Measurements from ENCODE around the gene TNFSF9. TPM values are rescaled to one million over a fixed set of nuclear protein-coding genes. Genes with fewer than 3 reads are reported as not detected.
A peak's percentile ranks its signal among the peaks of the same experiment; 100 is the strongest.

The TNFSF9 gene
- total RNA-seq, 4 donors from 2014 or later: 6.3 to 21.6 (median 17.8) TPM

DNA sequence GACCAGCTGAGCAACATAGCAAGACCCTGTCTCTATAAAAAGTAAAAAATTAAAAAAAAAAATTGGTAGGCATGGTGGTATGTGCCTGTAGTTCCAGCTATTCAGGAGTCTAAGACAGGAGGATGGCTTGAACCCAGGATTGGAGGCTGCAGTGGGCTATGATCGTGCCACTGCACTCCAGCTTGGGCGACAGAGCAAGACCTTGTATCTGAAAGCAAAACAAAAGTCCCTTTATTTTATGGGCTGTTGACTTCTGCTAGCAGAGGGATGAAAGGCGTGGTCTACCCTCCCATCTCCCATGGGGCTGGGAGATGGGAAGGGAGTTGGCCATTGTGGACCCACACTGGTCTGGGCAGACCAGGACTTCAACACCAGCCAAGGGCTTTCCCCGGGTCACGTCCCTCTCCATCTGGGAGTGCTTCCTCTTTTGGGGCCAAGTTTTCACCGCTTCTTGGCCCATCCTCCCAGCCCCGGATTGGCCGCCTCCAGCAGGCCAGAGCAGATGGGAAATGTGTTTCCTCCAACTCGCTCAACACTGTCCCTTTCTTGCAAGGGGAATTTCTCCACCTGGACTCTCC lies 2.2 kb upstream of the TNFSF9 start:
- no peak for TF ChIP-seq POLR2A (IDR thresholded peaks at IDR 0.05)
- TF ChIP-seq, protein P1, sequence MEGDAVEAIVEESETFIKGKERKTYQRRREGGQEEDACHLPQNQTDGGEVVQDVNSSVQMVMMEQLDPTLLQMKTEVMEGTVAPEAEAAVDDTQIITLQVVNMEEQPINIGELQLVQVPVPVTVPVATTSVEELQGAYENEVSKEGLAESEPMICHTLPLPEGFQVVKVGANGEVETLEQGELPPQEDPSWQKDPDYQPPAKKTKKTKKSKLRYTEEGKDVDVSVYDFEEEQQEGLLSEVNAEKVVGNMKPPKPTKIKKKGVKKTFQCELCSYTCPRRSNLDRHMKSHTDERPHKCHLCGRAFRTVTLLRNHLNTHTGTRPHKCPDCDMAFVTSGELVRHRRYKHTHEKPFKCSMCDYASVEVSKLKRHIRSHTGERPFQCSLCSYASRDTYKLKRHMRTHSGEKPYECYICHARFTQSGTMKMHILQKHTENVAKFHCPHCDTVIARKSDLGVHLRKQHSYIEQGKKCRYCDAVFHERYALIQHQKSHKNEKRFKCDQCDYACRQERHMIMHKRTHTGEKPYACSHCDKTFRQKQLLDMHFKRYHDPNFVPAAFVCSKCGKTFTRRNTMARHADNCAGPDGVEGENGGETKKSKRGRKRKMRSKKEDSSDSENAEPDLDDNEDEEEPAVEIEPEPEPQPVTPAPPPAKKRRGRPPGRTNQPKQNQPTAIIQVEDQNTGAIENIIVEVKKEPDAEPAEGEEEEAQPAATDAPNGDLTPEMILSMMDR (IDR thresholded peaks at IDR 0.05): no peak
- no peak for DNase-seq

DNA sequence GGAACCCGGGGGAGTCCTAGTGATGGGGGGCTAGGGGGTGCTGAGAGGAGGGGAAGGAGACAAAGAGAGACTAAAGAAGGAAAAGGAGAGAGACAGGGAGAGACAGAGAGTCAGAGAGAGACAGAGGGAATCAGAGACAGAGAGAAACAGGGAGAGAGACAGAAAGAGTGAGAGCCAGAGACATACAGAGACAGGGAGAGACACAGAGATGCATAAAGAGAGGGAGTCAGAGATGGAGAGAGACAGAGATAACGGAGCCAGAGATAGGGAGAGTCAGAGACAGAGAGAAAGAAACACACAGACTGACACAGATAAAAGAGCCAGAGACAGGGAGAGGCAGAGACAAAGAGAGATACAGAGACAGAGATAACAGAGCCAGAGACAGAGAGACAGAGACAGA lies 1.5 kb upstream of the TNFSF9 start:
- intact Hi-C loops (cut with DNase I): no loop called here
- Histone ChIP-seq H3K36me3 (no peaks in the 10 kb centered on the region), H3K4me1 (peaks cover 18 to 54% (median 23%) of the 10 kb centered on the region in 3 donors), H3K27ac (peak overlapping the region in 1 of 4 donors; percentile 13), H3K4me3 (no peak overlapping the region), H3K27me3 (peaks cover 0 to 33% (median 0%) of the 10 kb centered on the region in 4 donors), H3K9me3 (no peaks in the 10 kb centered on the region)
- TF ChIP-seq, protein P1 (IDR thresholded peaks at IDR 0.05): no peak
- TF ChIP-seq POLR2A (IDR thresholded peaks at IDR 0.05): no peak
- DNase-seq: no peak
- WGBS, 2 donors: 33 to 53% methylated on average over 2 of the region's 2 CpGs

More for the DNA sequence above, 2.2 kb upstream of the TNFSF9 start:
- Histone ChIP-seq H3K4me3 (no peak overlapping the region), H3K9me3 (no peaks in the 10 kb centered on the region), H3K27ac (peak overlapping the region in 2 of 4 donors; percentile 13 to 14), H3K27me3 (peaks cover 0 to 27% (median 0%) of the 10 kb centered on the region in 4 donors), H3K4me1 (peaks cover 18 to 47% (median 20%) of the 10 kb centered on the region in 3 donors), H3K36me3 (no peaks in the 10 kb centered on the region)
- 35 to 55% methylated on average over 6 to 9 of the region's 9 CpGs for WGBS, 2 donors
- intact Hi-C loops (cut with DNase I): no loop called here

DNA sequence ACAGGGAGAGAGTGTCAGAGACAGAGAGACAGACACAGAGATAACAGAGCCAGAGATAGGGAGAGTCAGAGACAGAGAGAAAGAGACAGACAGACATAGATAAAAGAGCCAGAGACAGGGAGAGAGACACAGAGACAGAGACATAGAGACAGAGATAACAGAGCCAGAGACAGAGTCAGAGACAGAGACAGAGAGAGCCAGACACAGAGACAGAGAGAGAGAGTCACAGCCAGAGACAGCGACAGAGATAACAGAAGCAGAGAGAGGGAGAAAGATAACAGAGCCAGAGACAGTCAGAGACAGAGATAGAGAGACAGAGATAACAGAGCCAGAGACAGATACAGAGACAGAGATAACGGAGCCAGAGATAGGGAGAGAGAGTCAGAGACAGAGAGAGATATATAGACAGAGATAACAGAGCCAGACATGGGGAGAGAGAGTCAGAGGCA lies 865 bp upstream of the TNFSF9 start:
- H3K4me1 ChIP-seq: peaks cover 18 to 59% (median 23%) of the 10 kb centered on the region in 3 donors
- H3K27ac ChIP-seq: peak overlapping the region in 3 of 4 donors; percentile 80 to 89 (median 83)
- no peak for DNase-seq
- WGBS, 2 donors: 65 to 67% methylated on average over 2 of the region's 2 CpGs
- no peaks in the 10 kb centered on the region for H3K9me3 ChIP-seq
- TF ChIP-seq, protein P1 (IDR thresholded peaks at IDR 0.05): no peak
- no peak for TF ChIP-seq POLR2A (IDR thresholded peaks at IDR 0.05)
- H3K4me3 ChIP-seq: peak overlapping the region in 3 of 4 donors; percentile 59 to 76 (median 70)
- H3K27me3 ChIP-seq: peaks cover 0 to 39% (median 0%) of the 10 kb centered on the region in 4 donors
- H3K36me3 ChIP-seq: peaks cover 0 to 4% (median 0%) of the 10 kb centered on the region in 3 donors
- intact Hi-C loops (cut with DNase I): no loop called here

DNA sequence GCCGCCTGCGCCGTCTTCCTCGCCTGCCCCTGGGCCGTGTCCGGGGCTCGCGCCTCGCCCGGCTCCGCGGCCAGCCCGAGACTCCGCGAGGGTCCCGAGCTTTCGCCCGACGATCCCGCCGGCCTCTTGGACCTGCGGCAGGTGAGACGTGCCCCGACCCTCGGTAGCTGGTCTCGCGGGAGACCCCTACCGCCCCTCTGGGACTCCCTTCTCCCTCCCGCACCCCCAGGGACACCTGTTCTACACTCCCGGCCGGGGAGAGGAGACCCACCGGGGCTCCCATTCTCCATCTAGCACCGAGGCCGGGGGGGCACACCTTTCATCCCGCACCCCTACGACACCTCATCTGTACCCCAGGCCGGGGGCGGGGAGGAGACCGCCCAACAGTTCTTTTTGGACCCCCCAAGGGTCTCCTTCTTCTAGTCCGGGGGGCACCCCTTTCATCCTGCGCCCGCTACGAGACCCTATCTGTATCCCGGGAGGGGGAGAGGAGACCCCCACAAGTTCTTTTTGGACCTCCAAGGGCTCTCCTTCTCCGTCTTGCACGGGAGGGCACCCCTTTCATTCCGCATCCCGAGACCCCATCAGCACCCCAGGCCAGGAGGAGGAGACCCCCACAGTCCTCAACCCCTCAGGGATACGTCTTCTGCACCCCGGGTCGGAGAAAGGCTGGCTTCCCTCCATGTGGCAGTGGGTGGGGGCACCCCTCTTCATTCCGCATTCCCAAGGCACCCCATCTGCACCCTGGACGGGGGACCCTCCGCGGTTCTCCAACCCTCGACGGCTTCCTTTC lies 533 bp downstream of the TNFSF9 start:
- 27% methylated on average over 16 to 28 of the region's 57 CpGs for WGBS, 2 donors
- TF ChIP-seq POLR2A (IDR thresholded peaks at IDR 0.05): no peak
- TF ChIP-seq, protein P1 (IDR thresholded peaks at IDR 0.05): no peak
- intact Hi-C loops (cut with DNase I): no loop called here
- H3K36me3 ChIP-seq: peaks cover 0 to 18% (median 0%) of the 10 kb centered on the region in 3 donors
- peaks cover 0 to 40% (median 0%) of the 10 kb centered on the region in 4 donors for H3K27me3 ChIP-seq
- peak overlapping the region; percentile 59 to 76 (median 68) for H3K4me3 ChIP-seq
- peak overlapping the region; percentile 66 to 89 (median 82) for H3K27ac ChIP-seq
- H3K9me3 ChIP-seq: no peaks in the 10 kb centered on the region
- peaks cover 18 to 61% (median 23%) of the 10 kb centered on the region in 3 donors for H3K4me1 ChIP-seq
- no peak for DNase-seq

DNA sequence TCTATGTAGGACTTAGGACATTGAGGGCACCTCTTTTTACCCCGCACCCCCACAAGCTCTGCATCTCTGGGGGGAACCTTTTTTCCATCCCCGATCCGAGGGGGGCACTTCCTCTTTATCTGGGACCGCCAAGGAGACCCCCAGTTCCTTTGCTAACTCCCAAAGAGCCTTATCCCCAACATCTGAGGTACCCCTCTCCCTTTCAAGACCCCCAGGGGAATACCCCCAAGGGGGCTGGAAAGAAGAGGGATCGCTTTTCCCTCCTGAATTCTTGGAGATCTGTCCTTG lies 1.1 kb downstream of the TNFSF9 start:
- intact Hi-C loops (cut with DNase I): no loop called here

More for the DNA sequence above, 1.1 kb downstream of the TNFSF9 start:
- H3K4me1 ChIP-seq: peaks cover 18 to 64% (median 23%) of the 10 kb centered on the region in 3 donors
- 40 to 51% methylated on average over 5 of the region's 5 CpGs for WGBS, 2 donors
- H3K36me3 ChIP-seq: peaks cover 0 to 19% (median 0%) of the 10 kb centered on the region in 3 donors
- TF ChIP-seq, protein P1 (IDR thresholded peaks at IDR 0.05): no peak
- peaks cover 0 to 40% (median 0%) of the 10 kb centered on the region in 4 donors for H3K27me3 ChIP-seq
- no peak for DNase-seq
- peak overlapping the region; percentile 59 to 76 (median 68) for H3K4me3 ChIP-seq
- H3K9me3 ChIP-seq: no peaks in the 10 kb centered on the region
- no peak overlapping the region for H3K27ac ChIP-seq

Measured in esophagus squamous epithelium (tissue), 5 donors.